Right ventricle myocardium inferior (tissue), 1 donor: ENCODE data around the gene NTM. TPM values are rescaled to one million over a fixed set of nuclear protein-coding genes. Genes with fewer than 3 reads are reported as not detected.

Experiments used
- ATAC-seq: fragments of 200-7000 bp; cut with Tn5 transposase; one replicate; pipeline ENCODE4 v1.9.1; 2020; ENCODE audit warnings: mild to moderate bottlenecking, moderate library complexity
- DNase-seq: peaks from one replicate; pipeline ENCODE4 v3.0.0; 2021; ENCODE audit errors: missing footprints
- intact Hi-C: fragments of 100-400 bp; cut with DNase I; formaldehyde crosslinking; loops from one replicate; pipeline ENCODE4 v1.11.0; 2022
- total RNA-seq: library from RNA; stranded (reverse); fragmentation: NEBNext Ultra II Directional; extraction: Animal tissue kit (Norgen Biotek cat#: 25700); gene quantifications from one replicate; pipeline ENCODE4 v1.2.1, GENCODE V29; 2021
- donor health status: DM: no; HTN: yes; CAD: no; lungs with severe emphysema.

The NTM gene
- total RNA-seq, 1 donor from 2014 or later, result 2.9 TPM

GRCh38 chr11:132077416-132077815 is 707.0 kb downstream of the NTM start:
- DNase-seq, result no peak
- intact Hi-C loops, result no loop called here
- no peak for ATAC-seq

- intact Hi-C loops, result no loop called here
- DNase-seq (no peak), ATAC-seq (no peak)
Observed at GRCh38 chr11:132078264-132079076, 708.1 kb downstream of the NTM start.

- ATAC-seq (no peak), DNase-seq (no peak)
- intact Hi-C loops, result no loop called here
Observed at GRCh38 chr11:132080127-132080526, 709.7 kb downstream of the NTM start.

GRCh38 chr11:132082566-132082965 is 712.2 kb downstream of the NTM start:
- intact Hi-C loops, result no loop called here
- ATAC-seq (no peak), DNase-seq (no peak)

- intact Hi-C loops, result no loop called here
- ATAC-seq, result no peak
- DNase-seq, result no peak
Observed at GRCh38 chr11:132084433-132084832, 714.0 kb downstream of the NTM start.

- DNase-seq, result no peak
- ATAC-seq, result no peak
- intact Hi-C loops, result no loop called here
Observed at GRCh38 chr11:132087148-132087547, 716.7 kb downstream of the NTM start.

- ATAC-seq, result no peak
- DNase-seq, result no peak
- intact Hi-C loops, result no loop called here
Observed at GRCh38 chr11:132088551-132088950, 718.1 kb downstream of the NTM start.

- ATAC-seq (no peak), DNase-seq (no peak)
- intact Hi-C loops, result no loop called here
Observed at GRCh38 chr11:132093536-132094259, 723.3 kb downstream of the NTM start.

GRCh38 chr11:132094598-132094997 is 724.2 kb downstream of the NTM start:
- DNase-seq, result no peak
- no peak for ATAC-seq
- intact Hi-C loops, result no loop called here

GRCh38 chr11:132095230-132096131 is 725.1 kb downstream of the NTM start:
- ATAC-seq (no peak), DNase-seq (no peak)
- intact Hi-C loops, result no loop called here

GRCh38 chr11:132096132-132096825 is 725.9 kb downstream of the NTM start:
- ATAC-seq (no peak), DNase-seq (no peak)
- intact Hi-C loops, result no loop called here

- no peak for DNase-seq
- intact Hi-C loops, result no loop called here
- peak; percentile 37 for ATAC-seq
Observed at GRCh38 chr11:132099692-132100091, 729.3 kb downstream of the NTM start.

- ATAC-seq, result no peak
- intact Hi-C loops, result no loop called here
Observed at GRCh38 chr11:132100583-132100982, 730.2 kb downstream of the NTM start.

GRCh38 chr11:132101881-132102280 is 731.5 kb downstream of the NTM start:
- DNase-seq, result no peak
- no peak for ATAC-seq
- intact Hi-C loops, result no loop called here

More at GRCh38 chr11:132100583-132100982, 730.2 kb downstream of the NTM start:
- DNase-seq, result no peak

- DNase-seq (no peak), ATAC-seq (no peak)
- intact Hi-C loops, result no loop called here
Observed at GRCh38 chr11:132103021-132103420, 732.6 kb downstream of the NTM start.

GRCh38 chr11:132106096-132106982 is 735.9 kb downstream of the NTM start:
- DNase-seq, result no peak
- intact Hi-C loops, result no loop called here

GRCh38 chr11:132111316-132111715 is 740.9 kb downstream of the NTM start:
- no peak for ATAC-seq
- intact Hi-C loops, result loop anchor here (5.0 kb wide), 1 partner anchor 951 kb away; no protein-coding TSS in a partner anchor
- no peak for DNase-seq

More at GRCh38 chr11:132106096-132106982, 735.9 kb downstream of the NTM start:
- ATAC-seq, result no peak

GRCh38 chr11:132111838-132112237 is 741.4 kb downstream of the NTM start:
- ATAC-seq (peak; percentile 63), DNase-seq (no peak)
- intact Hi-C loops, result loop anchor here (5.0 kb wide), 1 partner anchor 950 kb away; no protein-coding TSS in a partner anchor
